Hepatic stellate cell (primary cell): ENCODE data around the gene PIP5K1A.

Experiments
- DNase-seq: peaks from one replicate; pipeline ENCODE4 v3.0.0; 2011; ENCODE audit warnings: low spot score

The PIP5K1A gene

GRCh38 chr1:151289080-151289935 is 91.0 kb downstream of the PIP5K1A start:
- DNase-seq = no peak

DNA sequence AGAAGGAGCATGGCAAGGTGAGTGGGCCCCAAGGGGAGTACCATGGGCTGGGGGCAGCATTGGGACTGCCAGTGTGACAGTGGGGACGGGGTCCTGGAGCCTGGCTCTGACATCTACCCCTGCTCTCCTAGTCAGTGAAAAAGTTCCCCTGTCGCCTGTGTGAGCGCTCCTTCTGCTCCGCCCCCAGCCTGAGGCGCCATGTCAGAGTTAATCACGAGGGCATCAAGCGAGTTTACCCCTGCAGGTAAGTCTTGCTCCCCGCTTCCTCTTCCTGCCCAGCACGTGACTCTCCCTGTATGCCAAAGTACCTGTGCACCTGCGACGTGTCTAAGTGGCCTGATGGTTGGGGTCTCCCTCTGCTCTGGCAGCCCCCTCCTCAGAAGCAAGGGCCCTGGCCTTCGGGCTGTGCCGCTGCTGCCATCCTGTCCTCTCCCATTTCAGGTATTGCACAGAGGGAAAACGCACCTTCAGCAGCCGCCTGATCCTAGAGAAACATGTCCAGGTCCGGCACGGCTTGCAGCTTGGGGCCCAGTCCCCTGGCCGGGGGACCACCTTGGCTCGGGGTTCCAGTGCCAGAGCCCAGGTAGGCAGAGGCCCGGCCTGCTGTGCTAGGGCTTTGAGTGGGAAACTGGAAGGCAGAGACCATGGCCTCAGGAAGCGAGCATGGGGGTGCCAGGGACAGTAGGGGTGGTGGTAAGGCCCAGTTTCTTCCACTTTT is 91.8 kb downstream of the PIP5K1A start:
- DNase-seq = no peak

DNA sequence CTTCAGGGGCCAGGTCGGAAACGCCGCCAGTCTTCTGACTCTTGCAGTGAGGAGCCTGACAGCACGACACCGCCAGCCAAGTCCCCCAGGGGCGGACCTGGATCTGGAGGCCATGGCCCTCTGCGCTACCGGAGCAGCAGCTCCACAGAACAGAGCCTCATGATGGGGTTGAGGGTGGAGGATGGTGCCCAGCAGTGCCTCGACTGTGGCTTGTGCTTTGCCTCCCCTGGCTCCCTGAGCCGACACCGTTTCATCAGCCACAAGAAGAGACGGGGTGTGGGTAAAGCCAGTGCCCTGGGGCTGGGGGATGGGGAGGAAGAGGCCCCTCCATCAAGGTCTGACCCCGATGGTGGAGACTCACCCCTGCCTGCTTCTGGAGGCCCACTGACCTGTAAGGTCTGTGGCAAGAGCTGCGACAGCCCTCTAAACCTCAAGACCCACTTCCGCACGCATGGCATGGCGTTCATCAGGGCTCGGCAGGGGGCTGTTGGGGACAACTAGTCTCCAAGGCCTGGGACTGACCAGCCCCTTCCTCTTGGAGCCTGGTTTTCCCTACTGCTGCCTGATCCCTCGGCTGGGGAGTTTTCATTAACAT is 92.5 kb downstream of the PIP5K1A start:
- no peak for DNase-seq

DNA sequence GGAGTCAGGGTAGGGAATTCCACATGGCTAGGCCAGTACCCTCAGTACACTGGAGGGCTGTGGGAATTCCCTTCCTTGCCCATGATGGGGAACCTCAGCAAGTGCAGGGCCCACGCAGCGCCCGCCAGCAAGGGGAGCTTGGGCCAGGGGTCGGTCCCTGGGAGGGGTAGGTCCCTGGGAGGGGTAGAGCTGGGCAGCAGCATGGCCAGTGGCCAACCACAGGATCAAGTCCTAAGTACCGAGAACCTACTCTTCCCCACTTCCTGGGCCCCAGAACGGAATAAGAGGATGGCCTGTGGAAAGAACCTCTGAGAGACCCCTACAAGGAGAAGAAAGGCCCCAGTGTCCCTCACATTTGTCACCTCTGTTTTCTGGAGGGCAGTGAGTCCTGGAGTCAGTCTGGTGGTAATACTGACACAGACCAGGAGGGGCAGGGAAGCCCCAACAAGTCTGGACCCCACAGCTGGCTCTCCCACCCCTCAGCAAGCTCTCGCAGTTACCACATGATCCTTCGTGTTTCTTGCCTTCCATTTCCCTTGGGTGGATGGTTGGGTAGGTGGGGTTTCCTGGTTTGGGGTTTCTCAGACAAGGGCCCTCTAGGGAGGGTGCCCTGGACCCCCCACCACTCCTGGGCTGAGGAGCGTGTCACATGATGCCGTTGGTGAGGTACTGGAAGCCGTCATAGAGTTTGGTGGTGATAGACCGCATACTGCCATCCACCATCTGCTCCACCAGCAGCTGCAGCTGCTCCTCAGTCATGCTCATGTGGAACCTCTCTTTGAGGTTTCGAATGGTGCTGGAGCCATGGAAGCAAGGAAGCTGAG is 94.1 kb downstream of the PIP5K1A start:
- DNase-seq = no peak

DNA sequence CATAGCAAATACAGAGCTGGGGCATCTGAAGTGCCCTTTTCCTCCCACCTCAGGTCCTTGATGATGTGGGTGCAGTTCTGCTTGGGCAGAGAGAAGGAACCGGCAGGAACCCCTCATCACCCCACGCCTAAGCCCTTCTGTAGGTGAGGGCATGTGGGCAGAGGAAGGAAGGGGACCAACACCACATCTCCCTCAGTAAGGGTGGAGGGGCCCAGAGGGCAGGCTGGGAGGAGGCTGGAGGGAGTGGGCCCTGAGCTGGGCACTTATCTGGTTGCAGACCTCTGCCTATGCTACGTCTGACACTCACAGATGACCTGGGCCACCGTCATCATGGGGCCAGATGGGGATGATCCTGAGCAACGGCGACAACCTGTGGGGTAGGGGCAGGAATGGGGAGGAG is 94.7 kb downstream of the PIP5K1A start:
- DNase-seq = no peak

DNA sequence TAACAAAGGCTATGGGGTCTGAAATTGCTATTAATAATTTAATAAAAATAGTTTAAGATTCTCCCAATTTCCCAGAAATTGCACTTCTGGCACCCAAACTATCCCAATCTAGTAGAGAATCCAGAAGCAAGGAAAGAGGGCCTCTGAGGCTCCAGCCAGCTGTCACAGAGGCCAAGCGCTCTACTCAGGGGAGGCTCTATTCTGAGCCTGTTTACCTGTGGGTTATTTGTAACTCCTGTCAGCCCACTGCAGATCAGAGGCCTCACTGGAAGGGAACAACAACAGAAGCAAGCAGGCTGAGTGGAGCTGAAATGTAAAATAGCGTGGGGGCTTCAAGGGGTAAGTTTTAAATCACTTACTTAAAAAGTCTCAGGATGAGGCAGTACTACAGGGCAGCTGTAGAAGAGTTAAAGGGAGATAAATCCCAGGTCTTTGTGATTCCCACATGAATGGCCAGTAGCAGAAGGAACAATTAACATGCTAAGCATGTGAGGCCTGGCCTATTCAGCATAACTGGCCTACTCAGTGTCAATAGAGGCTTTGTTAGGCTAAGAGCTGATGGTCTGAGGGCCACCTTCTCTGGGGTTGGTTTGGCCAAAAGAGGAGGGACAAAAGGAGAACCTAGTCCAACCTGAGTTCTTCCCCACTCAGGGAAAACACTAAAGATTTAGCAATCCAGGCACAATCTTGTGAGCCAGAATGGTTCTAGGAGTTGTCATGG is 96.5 kb downstream of the PIP5K1A start:
- DNase-seq = no peak
